Measurements from ENCODE around the gene RMND1. TPM values are rescaled to one million over a fixed set of nuclear protein-coding genes. Genes with fewer than 3 reads are reported as not detected.
A peak's percentile ranks its signal among the peaks of the same experiment; 100 is the strongest.

RMND1 gene
- total and polyA plus RNA-seq, 2 of the 13 experiments (the other 11 are each of a cell fraction or from before 2014, with no cell fraction given), result 34.0 to 72.5 TPM

DNA sequence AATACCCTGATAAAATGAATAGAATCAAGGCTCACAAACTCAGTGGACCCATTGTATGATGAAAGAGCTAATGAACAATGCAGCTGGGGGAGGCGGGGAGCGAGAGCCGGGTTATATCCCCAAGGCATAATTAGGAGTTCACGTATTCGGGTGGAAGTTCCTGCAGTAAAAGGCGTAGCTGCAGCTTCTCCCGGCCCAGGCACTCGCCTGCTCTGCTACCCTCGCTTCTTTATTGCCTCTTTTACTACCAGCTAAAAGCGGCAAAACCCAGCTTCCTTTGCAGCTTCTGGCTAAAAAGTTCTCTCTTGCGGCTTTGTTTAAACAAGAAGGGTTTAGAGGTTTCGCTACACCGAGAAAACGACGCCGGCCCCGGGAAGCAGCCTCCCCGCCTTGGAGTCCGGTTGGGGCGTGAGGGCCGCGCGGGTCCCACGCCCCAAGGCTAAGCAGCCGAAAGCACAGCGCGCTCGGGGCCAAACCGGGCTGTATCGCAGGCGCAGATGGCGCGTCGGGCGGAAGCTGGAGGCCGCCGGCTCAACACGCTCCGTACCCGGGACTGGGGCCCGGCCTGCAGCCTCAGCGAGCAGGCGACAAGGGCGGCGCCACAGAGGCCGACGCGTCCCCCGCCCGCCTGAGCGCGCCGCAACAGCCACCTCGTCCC is 62.2 kb downstream of the RMND1 start (continued):
- TF ChIP-seq ZNF253 (CRISPR knock-in tag; IDR thresholded peaks at IDR 0.05; ENCODE audit: borderline replicate concordance), result 0 out of 2 replicates have a peak, but pooled peaks have one; percentile 17
- TF ChIP-seq CENPT (CRISPR knock-in tag; IDR thresholded peaks at IDR 0.05; ENCODE audit: low read depth), result peak; percentile 78; the same call in 1 of the 2 replicates
- peak; percentile 85; the same call in 1 of the 2 replicates for TF ChIP-seq CCDC6 (CRISPR knock-in tag; IDR thresholded peaks at IDR 0.05)
- TF ChIP-seq ZBTB38 (CRISPR knock-in tag; IDR thresholded peaks at IDR 0.05), result peak; percentile 65; the same call in 1 of the 2 replicates
- TF ChIP-seq PAX8 (CRISPR knock-in tag; IDR thresholded peaks at IDR 0.05; ENCODE audit: borderline replicate concordance), result no peak
- TF ChIP-seq DNMT3B (CRISPR knock-in tag; conservative IDR thresholded peaks at IDR 0.05), result no peak
- TF ChIP-seq HNF4G (IDR thresholded peaks at IDR 0.05; ENCODE audit: borderline replicate concordance, low read depth, low read length), result peak; percentile 30; the same call in 1 of the 2 replicates
- no peak for TF ChIP-seq HNF4G (CRISPR knock-in tag; IDR thresholded peaks at IDR 0.05; ENCODE audit: borderline replicate concordance, low read depth)
- TF ChIP-seq ZNF543 (CRISPR knock-in tag; IDR thresholded peaks at IDR 0.05), result 0 out of 2 replicates have a peak, but pooled peaks have one; percentile 63
- TF ChIP-seq ZNF276 (CRISPR knock-in tag; IDR thresholded peaks at IDR 0.05; ENCODE audit: low read depth), result peak; percentile 70; the same call in 1 of the 2 replicates
- TF ChIP-seq RXRB (CRISPR knock-in tag; IDR thresholded peaks at IDR 0.05; ENCODE audit: borderline replicate concordance), result no peak; the same call in 1 of the 2 replicates
- peak; percentile 50; the same call in 1 of the 2 replicates for TF ChIP-seq POGZ (CRISPR knock-in tag; IDR thresholded peaks at IDR 0.05)
- no peak for TF ChIP-seq NFATC3 (CRISPR knock-in tag; IDR thresholded peaks at IDR 0.05)
- TF ChIP-seq, protein P1, sequence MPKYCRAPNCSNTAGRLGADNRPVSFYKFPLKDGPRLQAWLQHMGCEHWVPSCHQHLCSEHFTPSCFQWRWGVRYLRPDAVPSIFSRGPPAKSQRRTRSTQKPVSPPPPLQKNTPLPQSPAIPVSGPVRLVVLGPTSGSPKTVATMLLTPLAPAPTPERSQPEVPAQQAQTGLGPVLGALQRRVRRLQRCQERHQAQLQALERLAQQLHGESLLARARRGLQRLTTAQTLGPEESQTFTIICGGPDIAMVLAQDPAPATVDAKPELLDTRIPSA (CRISPR knock-in tag; IDR thresholded peaks at IDR 0.05; ENCODE audit: borderline replicate concordance), result no peak; the same call in 1 of the 2 replicates
- TF ChIP-seq ZNF75D (CRISPR knock-in tag; IDR thresholded peaks at IDR 0.05; ENCODE audit: borderline replicate concordance), result peak; percentile 82; the same call in 1 of the 2 replicates
- peak; percentile 81 for TF ChIP-seq BRCA1 (CRISPR knock-in tag; IDR thresholded peaks at IDR 0.05)

Measured in HepG2 (cell line).